Measurements from ENCODE around the gene PWWP2B. TPM values are rescaled to one million over a fixed set of nuclear protein-coding genes. Genes with fewer than 3 reads are reported as not detected.

Gene PWWP2B
- total and polyA plus RNA-seq, 9 of the 15 experiments (the other 6 are each of a cell fraction or from before 2014, with no cell fraction given) = 0.07 to 9.2 (median 1.6) TPM; not detected in 1

DNA sequence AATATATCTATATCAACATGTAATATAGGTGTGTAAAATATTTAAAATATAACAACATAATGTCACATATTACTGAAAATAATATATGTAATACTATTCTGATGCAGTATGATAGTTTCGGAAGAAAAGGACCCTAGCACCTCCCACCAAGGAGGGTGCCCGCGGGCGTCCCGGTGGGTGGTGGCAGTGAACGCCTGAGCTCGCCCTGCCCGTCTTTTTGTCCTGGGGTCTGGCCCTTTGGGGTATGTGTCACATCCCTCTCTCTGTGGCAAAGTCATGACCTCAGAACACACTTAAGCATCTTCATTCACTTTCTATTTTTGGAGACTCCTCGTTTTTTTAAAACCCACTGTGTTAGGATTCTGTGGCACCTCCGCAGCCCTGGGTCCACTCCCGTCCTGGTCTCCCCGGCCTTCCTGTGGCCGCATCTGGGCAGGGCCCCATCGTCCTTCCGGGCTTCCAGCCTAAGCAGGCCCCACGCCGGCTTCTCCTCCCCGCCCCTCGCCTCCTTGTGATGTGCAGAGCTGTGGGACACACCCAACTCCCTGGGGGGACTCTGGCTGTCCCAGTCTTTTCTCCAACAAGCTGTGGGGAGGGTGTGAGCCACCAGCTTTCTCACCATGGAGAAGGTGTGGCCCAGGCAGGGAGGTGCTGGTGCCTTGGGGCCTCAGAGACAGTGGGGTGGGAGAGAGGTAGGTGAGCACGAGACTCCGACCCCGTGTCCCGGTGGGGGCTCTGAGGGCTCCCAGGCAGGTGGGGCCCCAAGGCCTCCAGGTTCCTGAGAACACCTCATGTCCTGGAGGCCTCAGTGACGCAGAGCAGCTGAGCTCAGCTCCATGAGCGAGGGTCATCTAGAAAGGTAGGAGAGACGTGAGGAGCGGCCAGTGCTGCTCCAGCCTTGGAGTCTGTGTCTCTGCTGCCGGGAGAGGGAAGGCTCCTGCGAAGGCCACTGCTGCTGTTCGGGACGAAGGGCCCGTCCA, 16.5 kb downstream of the PWWP2B start:
- peak; percentile 30 to 49 (median 32) for DNase-seq (ENCODE audit: extremely low read depth in 1 of 4, low spot score in 3 of 4)
- H3K27me3 ChIP-seq (ENCODE audit: control insufficient read depth in 2 of 2, insufficient read depth in 2 of 2, low read length in 2 of 2) = no peaks in the 10 kb centered on the region
- in situ Hi-C loops (cut with MboI) = no loop called here
- no peak overlapping the region for H3K4me2 ChIP-seq (ENCODE audit: insufficient read depth, low read length)
- no peaks in the 10 kb centered on the region; the same call in 2 of the 3 replicates for H3K79me2 ChIP-seq (ENCODE audit: control insufficient read depth, insufficient read depth, low read length)
- POLR2A ChIA-PET = interaction anchor here (0.6 kb wide), 1 partner anchor 189 kb away, joined by 3 read pairs; no protein-coding TSS in a partner anchor
- H3K27ac ChIP-seq (ENCODE audit: extremely low read depth, low read depth, low read length) = no peak overlapping the region
- H3K4me1 ChIP-seq (replicated peaks in 1 of 2; ENCODE audit: control insufficient read depth in 2 of 2, insufficient read depth in 2 of 2, low read length in 2 of 2) = peaks cover 3 to 62% of the 10 kb centered on the region in 2 experiments; a peak in 3 of 5 replicates
- H3K4me3 ChIP-seq = no peak overlapping the region
- intact Hi-C loops (cut with micrococcal nuclease) = no loop called here
- no peaks in the 10 kb centered on the region for H4K20me1 ChIP-seq (replicated peaks; ENCODE audit: control insufficient read depth, insufficient read depth, low read length)
- no peaks in the 10 kb centered on the region; the same call in 2 of the 3 replicates for H3K36me3 ChIP-seq (ENCODE audit: control insufficient read depth, insufficient read depth, low read length)
- H3K9me3 ChIP-seq (replicated peaks; ENCODE audit: control insufficient read depth, insufficient read depth, low read depth, low read length) = no peaks in the 10 kb centered on the region
- ATAC-seq = peak; percentile 67
- WGBS (ENCODE audit: insufficient coverage, low coverage, missing lambda C conversion rate) = 57% methylated on average over 20 of the region's 32 CpGs
- H3K9ac ChIP-seq (ENCODE audit: insufficient read depth in 1 of 2, low read depth in 2 of 2, low read length in 2 of 2) = peak overlapping the region in 1 of 2 experiments; percentile 36; a peak in 1 of 4 replicates
- no peaks in the 10 kb centered on the region for H3K9me1 ChIP-seq (ENCODE audit: control insufficient read depth, insufficient read depth, low read length)
- TF ChIP-seq JUN (IDR thresholded peaks at IDR 0.05; ENCODE audit: borderline replicate concordance, low read depth, low read length) (no peak), JUN (CRISPR knock-in tag; IDR thresholded peaks at IDR 0.05; ENCODE audit: borderline replicate concordance) (no peak), NFE2 (IDR thresholded peaks at IDR 0.05; ENCODE audit: low read depth) (no peak), ZSCAN32 (CRISPR knock-in tag; IDR thresholded peaks at IDR 0.05) (no peak), SOX6 (IDR thresholded peaks at IDR 0.05) (no peak), BACH1 (tag; IDR thresholded peaks at IDR 0.05) (no peak), ZNF311 (CRISPR knock-in tag; IDR thresholded peaks at IDR 0.05) (no peak), SUPT5H (IDR thresholded peaks at IDR 0.05) (no peak)
- TF ChIP-seq, protein P1, sequence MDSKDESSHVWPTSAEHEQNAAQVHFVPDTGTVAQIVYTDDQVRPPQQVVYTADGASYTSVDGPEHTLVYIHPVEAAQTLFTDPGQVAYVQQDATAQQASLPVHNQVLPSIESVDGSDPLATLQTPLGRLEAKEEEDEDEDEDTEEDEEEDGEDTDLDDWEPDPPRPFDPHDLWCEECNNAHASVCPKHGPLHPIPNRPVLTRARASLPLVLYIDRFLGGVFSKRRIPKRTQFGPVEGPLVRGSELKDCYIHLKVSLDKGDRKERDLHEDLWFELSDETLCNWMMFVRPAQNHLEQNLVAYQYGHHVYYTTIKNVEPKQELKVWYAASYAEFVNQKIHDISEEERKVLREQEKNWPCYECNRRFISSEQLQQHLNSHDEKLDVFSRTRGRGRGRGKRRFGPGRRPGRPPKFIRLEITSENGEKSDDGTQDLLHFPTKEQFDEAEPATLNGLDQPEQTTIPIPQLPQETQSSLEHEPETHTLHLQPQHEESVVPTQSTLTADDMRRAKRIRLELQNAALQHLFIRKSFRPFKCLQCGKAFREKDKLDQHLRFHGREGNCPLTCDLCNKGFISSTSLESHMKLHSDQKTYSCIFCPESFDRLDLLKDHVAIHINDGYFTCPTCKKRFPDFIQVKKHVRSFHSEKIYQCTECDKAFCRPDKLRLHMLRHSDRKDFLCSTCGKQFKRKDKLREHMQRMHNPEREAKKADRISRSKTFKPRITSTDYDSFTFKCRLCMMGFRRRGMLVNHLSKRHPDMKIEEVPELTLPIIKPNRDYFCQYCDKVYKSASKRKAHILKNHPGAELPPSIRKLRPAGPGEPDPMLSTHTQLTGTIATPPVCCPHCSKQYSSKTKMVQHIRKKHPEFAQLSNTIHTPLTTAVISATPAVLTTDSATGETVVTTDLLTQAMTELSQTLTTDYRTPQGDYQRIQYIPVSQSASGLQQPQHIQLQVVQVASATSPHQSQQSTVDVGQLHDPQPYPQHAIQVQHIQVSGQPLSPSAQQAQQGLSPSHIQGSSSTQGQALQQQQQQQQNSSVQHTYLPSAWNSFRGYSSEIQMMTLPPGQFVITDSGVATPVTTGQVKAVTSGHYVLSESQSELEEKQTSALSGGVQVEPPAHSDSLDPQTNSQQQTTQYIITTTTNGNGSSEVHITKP (IDR thresholded peaks at IDR 0.05; ENCODE audit: partially characterized antibody) = peak; percentile 13
- CTCF ChIA-PET (ENCODE audit: low intra/inter-chr PET ratio) = no interaction called here
- H2AFZ ChIP-seq (ENCODE audit: low read depth, low read length) = no peak overlapping the region
- no TSS peak for BruUV-seq (replicated peaks)
- no peak for FAIRE-seq

Measured in K562 (cell line).